Left forelimb (tissue), 1 donor: Measurements from ENCODE around the gene PCAT7.
"Not testable (repeated sequence)": the region's sequence is repeated elsewhere in the genome, so short reads cannot be mapped to it uniquely, and the experiment has no call there.

ENCODE experiments used
- DNase-seq: peaks from one replicate; pipeline ENCODE4 v3.0.0-alpha.2; 2018; ENCODE audit warnings: low spot score

Gene PCAT7

GRCh38 chr9:94563548-94563947, 8.7 kb downstream of the PCAT7 start:
- no peak for DNase-seq

GRCh38 chr9:94564279-94564678, 9.4 kb downstream of the PCAT7 start:
- DNase-seq, result not testable (repeated sequence)

DNA sequence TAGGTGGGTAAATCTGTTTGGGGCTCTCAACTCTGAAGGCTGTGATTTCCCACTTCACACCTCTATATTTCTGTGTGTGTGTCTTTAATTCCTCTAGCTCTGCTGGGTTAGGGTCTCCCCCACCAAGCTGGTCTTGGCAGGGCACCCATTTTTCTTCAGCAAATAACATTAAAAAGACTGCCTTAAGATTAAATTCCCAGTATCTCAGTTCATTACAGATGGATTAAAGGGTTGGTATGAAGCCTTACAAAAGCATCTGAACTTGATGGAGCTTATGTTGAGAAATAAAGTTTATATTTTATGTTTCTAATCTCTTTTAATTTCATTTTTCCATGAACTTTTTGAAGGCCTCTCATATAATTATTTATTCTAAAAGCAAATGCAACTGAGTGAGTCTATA, 11.7 kb downstream of the PCAT7 start:
- no peak for DNase-seq

GRCh38 chr9:94567271-94567670, 12.4 kb downstream of the PCAT7 start:
- DNase-seq, result no peak

DNA sequence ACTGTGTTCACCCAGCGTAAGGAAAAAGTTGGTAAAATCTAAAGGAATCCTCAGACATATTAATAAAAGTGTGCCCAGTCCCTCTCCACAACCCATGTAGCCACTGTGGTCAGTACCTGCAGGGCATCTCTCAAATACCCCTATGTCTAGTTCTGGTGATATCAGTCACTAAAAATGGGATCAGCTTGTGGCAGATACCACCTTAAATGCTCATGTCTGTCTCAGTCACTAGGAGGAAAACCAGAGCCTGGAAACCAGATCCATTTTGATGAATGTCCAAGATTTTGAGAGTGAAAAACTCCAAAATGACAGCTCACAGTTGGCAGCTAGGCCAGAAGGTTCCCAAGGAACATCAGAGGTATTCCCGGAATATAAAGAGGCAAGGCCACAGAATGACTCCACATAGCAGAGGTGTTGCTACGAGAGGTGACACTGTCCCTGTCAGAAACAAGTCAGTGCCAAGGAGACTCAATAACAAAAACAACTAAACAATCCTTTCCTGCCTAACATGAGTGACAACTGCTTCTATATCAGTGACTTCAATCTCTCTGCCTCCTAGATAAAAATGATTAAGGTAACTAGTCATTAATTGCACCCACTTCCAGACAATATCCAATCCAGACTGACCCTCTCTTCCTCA, 13.5 kb downstream of the PCAT7 start:
- DNase-seq, result no peak

- no peak for DNase-seq
Measured at GRCh38 chr9:94568972-94569712, 14.3 kb downstream of the PCAT7 start.

DNA sequence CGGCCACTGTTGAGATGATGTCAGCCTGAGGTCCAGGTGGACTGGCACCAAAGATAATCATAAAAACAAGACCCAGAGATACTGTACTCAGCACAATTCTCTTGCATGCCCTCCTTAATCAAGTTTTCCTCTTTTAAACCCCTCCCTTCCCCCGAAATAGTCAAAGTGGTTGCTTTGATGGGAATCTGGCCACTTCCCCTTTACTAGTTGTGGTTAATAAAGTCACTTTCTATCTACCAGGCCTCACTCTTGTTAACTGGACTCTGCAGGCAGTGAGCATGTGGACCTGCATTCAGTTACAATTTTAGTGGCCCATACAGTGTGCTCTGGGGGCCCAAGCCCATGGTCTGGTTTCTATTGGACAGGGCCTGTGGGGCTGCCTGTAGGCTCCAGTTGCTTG, 21.2 kb downstream of the PCAT7 start:
- no peak for DNase-seq

- DNase-seq, result no peak
Measured at GRCh38 chr9:94577036-94577435, 22.2 kb downstream of the PCAT7 start.

DNA sequence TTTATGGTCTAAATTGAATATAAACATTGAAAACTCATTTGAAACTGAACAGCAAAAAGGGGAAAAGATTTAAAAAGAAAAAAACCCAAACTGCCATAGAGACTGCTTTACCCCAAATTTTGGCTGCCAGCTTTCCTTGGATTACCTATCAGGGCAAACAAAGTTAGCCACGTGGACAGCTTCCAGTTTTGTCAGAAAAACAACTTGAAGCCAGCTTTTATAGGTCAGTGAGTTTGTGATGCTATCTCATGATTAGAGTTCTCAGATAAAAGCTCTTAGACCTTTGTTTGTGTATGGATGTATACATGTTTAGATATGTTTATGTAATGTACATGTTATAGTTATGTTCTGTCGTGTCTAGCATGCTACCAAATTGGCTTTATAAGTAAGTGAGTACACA, 22.7 kb downstream of the PCAT7 start:
- no peak for DNase-seq

DNA sequence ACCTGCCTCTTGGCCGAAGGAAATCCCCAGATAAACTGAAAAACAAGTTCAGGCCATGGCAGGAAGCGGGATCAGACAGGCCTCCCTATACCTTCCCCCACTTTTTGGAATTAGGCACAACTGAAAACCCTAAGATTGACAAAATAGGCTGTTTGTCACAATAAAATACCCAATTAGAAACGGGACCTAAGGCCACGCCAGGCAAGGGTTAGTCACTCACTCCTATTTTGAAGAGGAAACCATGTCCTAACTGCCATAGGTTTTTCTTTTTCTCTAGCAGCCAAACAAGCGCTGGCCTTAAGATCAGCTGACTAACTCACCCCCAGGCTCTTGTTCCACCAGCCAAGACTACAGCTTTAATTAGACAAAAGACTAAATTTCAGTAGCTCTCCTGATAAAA, 26.8 kb downstream of the PCAT7 start:
- DNase-seq, result no peak

DNA sequence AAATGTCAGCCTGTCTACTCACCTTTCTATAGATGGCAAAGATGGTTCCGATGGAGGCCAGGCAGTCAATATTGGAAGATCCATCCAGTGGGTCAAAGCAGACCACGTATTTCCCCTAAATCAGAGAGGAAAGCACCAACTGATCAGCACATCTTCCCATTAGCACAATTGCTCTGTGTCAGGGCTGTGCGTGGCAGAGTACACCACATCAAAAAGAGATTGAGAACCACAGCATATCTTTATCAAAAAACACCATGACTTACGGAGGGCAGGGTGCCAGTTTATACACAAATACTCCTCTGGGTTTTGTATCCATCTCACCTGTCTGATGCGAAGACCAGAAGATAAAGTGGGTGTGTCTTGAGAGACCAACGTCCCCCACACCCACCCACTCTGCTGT, 29.7 kb downstream of the PCAT7 start:
- no peak for DNase-seq

DNA sequence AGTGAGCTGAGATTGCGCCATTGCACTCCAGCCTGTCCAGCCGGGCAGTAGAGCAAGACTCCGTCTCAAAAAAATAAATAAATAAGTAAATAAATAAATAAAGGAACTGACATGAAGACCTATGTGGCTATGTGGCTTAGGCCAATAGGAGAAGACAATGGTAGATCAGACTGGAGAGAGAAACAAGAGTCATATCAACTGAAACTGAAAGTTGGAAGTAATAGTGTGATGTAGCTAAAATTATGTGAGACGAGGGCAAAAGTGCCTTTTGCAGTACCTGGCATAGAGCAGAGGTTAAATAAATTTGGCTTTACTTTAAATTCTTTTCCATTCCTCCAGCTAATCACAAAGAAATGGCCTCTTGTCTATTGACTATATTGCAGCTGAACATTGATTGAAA, 31.4 kb downstream of the PCAT7 start:
- DNase-seq, result no peak

GRCh38 chr9:94586814-94587213, 31.9 kb downstream of the PCAT7 start:
- DNase-seq, result no peak

DNA sequence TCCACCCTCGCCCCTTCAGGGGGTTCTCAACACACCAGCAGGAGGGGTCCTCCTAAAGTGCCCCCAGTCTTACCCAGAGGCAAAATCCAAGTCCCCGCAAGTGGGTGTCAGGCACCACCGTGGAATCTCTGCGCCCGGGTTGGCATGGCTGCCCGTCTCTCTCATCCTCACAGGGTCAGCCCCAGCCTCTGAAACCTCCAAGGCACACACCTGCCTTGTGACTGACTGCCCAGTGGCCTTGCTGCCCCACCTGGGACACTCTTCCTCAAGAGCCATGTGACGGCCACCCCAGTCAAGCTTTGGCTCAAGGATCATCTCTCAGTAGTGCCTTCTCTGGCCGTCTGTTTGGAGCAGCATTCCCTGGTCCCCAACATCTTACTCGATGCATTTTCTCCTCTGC, 33.8 kb downstream of the PCAT7 start:
- DNase-seq, result no peak

DNA sequence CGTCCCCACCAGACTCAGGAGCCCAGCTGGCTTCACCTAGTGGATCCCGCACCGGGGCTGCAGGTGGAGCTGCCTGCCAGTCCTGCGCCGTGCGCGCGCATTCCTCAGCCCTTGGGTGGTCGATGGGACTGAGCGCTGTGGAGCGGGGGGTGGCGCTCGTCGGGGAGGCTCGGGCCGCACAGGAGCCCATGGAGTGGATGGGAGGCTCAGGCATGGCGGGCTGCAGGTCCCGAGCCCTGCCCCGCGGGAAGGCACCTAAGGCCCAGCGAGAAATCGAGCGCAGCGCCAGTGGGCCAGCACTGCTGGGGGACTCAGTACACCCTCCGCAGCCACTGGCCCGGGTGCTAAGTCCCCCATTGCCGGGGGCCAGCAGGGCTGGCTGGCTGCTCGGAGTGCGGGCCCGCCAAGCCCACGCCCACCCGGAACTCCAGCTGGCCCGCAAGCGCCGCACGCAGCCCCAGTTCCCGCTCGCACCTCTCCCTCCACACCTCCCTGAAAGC, 36.2 kb downstream of the PCAT7 start:
- not testable (repeated sequence) for DNase-seq

GRCh38 chr9:94591876-94592275, 37.0 kb downstream of the PCAT7 start:
- DNase-seq, result no peak

DNA sequence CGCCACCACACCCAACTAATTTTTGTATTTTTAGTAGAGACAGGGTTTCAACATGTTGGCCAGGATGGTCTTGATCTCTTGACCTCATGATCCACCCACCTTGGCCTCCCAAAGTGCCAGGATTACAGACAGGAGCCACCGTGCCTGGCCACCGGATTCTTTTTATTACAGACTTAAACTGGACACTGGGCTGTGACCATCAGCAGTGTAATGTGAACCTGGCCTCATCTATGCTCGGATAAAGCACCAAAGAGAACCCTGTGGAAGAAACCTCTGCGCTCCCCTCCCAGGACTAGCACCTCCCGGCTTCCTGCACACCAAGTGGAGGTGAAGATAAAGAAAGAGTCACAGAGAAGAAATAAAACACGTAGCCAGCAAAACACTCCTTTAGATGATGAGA, 37.8 kb downstream of the PCAT7 start:
- DNase-seq, result not testable (repeated sequence)

- DNase-seq, result no peak
Measured at GRCh38 chr9:94593459-94594345, 38.8 kb downstream of the PCAT7 start, which contains the start of gene FBP2. TSS of gene FBP2 (minus strand) at chr9:94593824. CDS start at chr9:94593726, 98 bp downstream.

DNA sequence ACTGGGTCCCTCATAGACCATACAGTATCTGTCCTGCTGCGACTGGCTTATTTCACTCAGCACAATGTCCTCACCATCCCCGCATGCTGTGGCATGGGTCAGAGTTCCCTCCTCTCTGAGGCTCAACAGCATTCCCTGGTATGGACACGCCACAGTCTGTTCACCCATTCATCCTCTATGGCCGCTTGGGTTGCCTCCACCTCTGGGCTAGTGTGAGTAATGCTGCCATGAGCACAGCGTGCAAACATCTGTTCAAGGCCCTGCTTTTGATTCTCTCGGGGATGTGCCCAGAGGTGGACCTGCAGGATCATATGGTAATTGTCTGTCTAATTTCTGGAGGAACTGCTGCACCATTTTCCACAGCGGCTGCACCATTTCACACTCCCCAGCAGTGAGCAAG, 44.2 kb downstream of the PCAT7 start:
- DNase-seq, result no peak

GRCh38 chr9:94600258-94600657, 45.4 kb downstream of the PCAT7 start:
- no peak for DNase-seq

DNA sequence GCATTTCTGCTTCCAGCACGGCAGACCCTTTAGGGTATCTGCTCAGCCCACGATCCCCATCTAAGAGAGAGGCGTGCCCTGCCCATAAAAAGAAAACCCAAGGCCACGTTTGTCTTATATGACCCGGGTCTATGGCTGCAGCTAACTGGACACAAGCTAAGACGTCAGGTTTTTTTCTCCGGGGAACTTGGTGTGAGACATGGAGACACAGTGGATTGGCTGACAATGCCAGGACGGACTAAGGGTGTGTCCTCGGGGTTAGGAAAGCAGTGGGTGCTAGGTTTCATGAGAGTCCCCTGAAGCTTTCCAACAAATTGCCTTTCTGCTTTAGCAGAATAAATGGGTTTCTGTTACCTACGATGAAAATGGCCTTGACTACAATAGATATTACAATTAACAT, 45.8 kb downstream of the PCAT7 start:
- no peak for DNase-seq

DNA sequence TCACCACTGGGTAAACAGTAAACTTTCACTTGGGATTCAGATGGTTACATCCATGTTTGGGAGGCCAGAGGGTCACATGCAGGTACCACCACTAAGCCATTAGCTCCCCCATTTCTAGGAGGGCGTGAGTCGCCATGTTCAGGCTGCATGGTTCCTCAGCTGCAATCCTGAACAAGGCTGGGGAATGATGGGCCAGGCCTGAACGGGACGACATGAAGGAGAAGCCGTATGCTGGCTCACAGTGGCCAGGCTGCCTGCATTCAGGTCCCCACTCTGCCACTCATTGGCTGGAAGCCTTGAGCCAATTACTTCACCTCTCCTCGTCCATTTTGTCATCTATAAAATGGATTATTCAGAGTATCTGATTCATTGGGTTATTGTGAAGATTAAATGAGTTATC, 47.8 kb downstream of the PCAT7 start:
- DNase-seq, result no peak
